T47D (cell line): ENCODE data around the gene ATPAF2.
"Not testable (repeated sequence)": the region's sequence is repeated elsewhere in the genome, so short reads cannot be mapped to it uniquely, and the experiment has no call there.

Experiments
- DNase-seq, 2 experiments: peaks; one replicate each; pipeline versions ENCODE4 v3.0.0 to v3.0.0-alpha.2; 2011 to 2012; ENCODE audit warnings: low read depth in 1 of 2, low spot score in 1 of 2
- JUND ChIP-seq: IDR thresholded peaks from 2 replicates; pipeline ENCODE4 v1.6.1; 2012; ENCODE audit warnings: low read depth
- in situ Hi-C: cut with HindIII; loops from 2 replicates; pipeline ENCODE4 v1.10.0; 2016; ENCODE audit warnings: low sequenced_read_pairs, low pct_unique_long_range_greater_than_20kb

The ATPAF2 gene

GRCh38 chr17:17999364-18000029 is 39.5 kb downstream of the ATPAF2 start:
- no peak for TF ChIP-seq JUND
- in situ Hi-C loops = no loop called here
- no peak for DNase-seq

GRCh38 chr17:17998934-17999333 is 40.0 kb downstream of the ATPAF2 start:
- no peak for TF ChIP-seq JUND
- in situ Hi-C loops = no loop called here
- no peak for DNase-seq

- in situ Hi-C loops, DNase-seq: not testable (repeated sequence)
These were observed 43.1 kb downstream of the ATPAF2 start for GRCh38 chr17:17995887-17996286.

GRCh38 chr17:17994271-17995069 is 44.5 kb downstream of the ATPAF2 start:
- no peak for TF ChIP-seq JUND
- no peak for DNase-seq
- in situ Hi-C loops = no loop called here

DNA sequence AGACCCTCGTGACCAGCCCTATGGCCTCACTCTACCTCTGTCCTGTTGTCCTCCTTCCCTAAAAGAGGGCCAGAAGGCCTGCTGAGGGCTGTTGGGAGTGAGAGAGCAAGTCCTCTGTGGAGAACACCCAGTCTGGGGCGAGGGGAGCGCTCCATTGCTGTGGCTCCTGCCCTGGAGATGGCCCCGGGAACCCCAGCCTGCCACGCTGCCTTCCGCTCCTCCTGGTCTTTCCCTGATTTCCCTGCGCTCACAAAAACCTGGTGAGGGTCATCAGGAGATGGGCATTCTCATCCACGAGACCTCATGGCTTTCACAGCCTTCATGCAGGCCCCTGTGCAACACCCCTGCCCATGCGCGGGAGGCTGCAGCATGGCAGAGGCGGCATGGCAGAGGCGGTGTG is 45.1 kb downstream of the ATPAF2 start:
- no peak for DNase-seq
- no peak for TF ChIP-seq JUND
- in situ Hi-C loops = no loop called here

- in situ Hi-C loops = no loop called here
- no peak for DNase-seq
- no peak for TF ChIP-seq JUND
These were observed 45.6 kb downstream of the ATPAF2 start for GRCh38 chr17:17993366-17993765.

GRCh38 chr17:17990282-17990681 is 48.7 kb downstream of the ATPAF2 start:
- DNase-seq = no peak
- TF ChIP-seq JUND = no peak
- in situ Hi-C loops = no loop called here

GRCh38 chr17:17989618-17990017 is 49.4 kb downstream of the ATPAF2 start:
- TF ChIP-seq JUND = no peak
- in situ Hi-C loops = no loop called here
- no peak for DNase-seq

DNA sequence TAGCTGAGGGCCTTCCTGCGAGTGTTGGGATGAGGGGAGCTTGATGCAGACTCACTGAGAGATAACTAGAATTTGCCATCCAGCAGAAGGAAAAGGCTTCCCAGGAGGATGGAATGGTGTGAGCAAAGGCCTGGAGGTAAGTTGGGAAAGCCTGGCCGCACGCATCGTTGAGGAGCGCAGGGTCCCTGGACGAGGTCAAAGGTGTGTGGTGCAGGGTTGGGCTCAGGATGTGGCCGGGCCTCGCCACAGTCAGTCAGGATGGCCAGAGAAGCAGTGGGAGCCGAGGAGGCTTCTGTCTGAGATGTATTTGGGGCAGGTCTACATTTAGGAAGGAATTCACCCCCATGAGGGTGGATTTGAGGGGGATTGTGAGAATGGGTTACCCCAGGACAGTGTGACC is 49.9 kb downstream of the ATPAF2 start:
- no peak for DNase-seq
- in situ Hi-C loops = no loop called here

GRCh38 chr17:17988427-17988945 is 50.5 kb downstream of the ATPAF2 start:
- in situ Hi-C loops = no loop called here
- TF ChIP-seq JUND = no peak

More for the DNA sequence above, 49.9 kb downstream of the ATPAF2 start:
- TF ChIP-seq JUND = no peak

DNA sequence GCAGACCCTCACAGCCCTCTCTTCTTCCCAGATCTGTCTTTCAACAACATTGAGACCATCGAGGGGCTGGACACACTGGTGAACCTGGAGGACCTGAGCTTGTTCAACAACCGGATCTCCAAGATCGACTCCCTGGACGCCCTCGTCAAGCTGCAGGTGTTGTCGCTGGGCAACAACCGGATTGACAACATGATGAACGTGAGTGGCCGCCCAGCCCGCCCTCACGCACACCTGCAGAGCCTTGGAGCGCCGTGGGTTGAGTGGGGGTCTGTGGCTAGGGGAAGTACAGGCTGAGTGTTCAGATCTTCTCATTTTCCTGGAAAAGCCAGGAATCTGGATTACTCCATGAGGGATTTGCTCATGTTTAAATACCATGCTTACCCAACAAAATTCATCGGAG is 51.1 kb downstream of the ATPAF2 start:
- in situ Hi-C loops = no loop called here
- no peak for DNase-seq
- no peak for TF ChIP-seq JUND

More at GRCh38 chr17:17988427-17988945, 50.5 kb downstream of the ATPAF2 start:
- DNase-seq = no peak

- no peak for DNase-seq
These were observed 51.6 kb downstream of the ATPAF2 start for GRCh38 chr17:17987187-17987896.

DNA sequence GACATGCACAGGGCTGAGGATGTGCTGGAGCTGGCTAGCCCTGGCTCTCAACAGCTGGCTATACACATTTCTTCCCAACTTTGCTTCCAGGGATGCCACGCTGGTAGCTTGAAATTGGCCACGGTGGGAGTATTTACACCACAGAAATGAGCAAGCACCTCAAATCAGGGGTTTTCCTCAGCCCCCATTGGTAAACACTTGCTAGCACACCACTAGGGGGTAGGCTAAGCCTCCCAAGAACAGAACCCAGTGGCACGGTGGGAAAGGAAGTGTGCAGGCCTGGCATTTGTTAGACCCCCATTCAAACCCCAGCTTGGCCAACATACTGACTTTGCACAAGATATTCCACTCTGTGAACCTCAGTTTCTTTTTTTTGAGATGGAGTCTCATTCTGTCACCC is 53.4 kb downstream of the ATPAF2 start:
- DNase-seq = no peak
- in situ Hi-C loops = no loop called here
- no peak for TF ChIP-seq JUND

More at GRCh38 chr17:17987187-17987896, 51.6 kb downstream of the ATPAF2 start:
- in situ Hi-C loops = no loop called here
- no peak for TF ChIP-seq JUND
